HG03108 (cell line): Measurements from ENCODE around the gene CGB1.
"Not testable (repeated sequence)": the region's sequence is repeated elsewhere in the genome, so short reads cannot be mapped to it uniquely, and the experiment has no call there.

Experiments
- ATAC-seq: cut with Tn5 transposase; IDR thresholded peaks from one replicate; pipeline ENCODE4 v1.9.1; 2021; ENCODE audit warnings: moderate library complexity; ENCODE audit not compliant: unreplicated experiment

CGB1 gene

GRCh38 chr19:49058562-49058961 is 21.9 kb upstream of the CGB1 start:
- no peak for ATAC-seq

- ATAC-seq: no peak
Measured at GRCh38 chr19:49057636-49058234, 21.0 kb upstream of the CGB1 start, which contains the start of gene CGB7. Gene CGB7, minus strand, starts transcription at chr19:49057749. Its CDS starts 2,374 bp downstream, at chr19:49055375.

- not testable (repeated sequence) for ATAC-seq
Measured at GRCh38 chr19:49056902-49057596, 20.4 kb upstream of the CGB1 start.

GRCh38 chr19:49056101-49056901 is 19.6 kb upstream of the CGB1 start:
- ATAC-seq: no peak

GRCh38 chr19:49050376-49051033 is 13.8 kb upstream of the CGB1 start:
- ATAC-seq: not testable (repeated sequence)

GRCh38 chr19:49049834-49050233 is 13.1 kb upstream of the CGB1 start:
- not testable (repeated sequence) for ATAC-seq

- ATAC-seq: not testable (repeated sequence)
Measured at GRCh38 chr19:49049011-49049410, 12.3 kb upstream of the CGB1 start, which contains the start of gene CGB8. Gene CGB8, minus strand, starts transcription at chr19:49049111. Its CDS starts 372 bp downstream, at chr19:49048739.

GRCh38 chr19:49043548-49043947 is 6.9 kb upstream of the CGB1 start, which contains the start of gene CGB5:
Gene CGB5, plus strand, starts transcription at chr19:49043848. Its CDS starts 362 bp downstream, at chr19:49044210.
- ATAC-seq: not testable (repeated sequence)

- not testable (repeated sequence) for ATAC-seq
Measured at GRCh38 chr19:49042666-49043065, 6.0 kb upstream of the CGB1 start.

- ATAC-seq: no peak
Measured at GRCh38 chr19:49042177-49042576, 5.5 kb upstream of the CGB1 start.

GRCh38 chr19:49039736-49040135 is 3.0 kb upstream of the CGB1 start:
- not testable (repeated sequence) for ATAC-seq

GRCh38 chr19:49038557-49039276 is 2.0 kb upstream of the CGB1 start:
- ATAC-seq: not testable (repeated sequence)

GRCh38 chr19:49038111-49038510 is 1.4 kb upstream of the CGB1 start:
- ATAC-seq: not testable (repeated sequence)

- not testable (repeated sequence) for ATAC-seq
Measured at GRCh38 chr19:49031642-49032301, 4.9 kb downstream of the CGB1 start, which contains the start of gene CGB2. Gene CGB2, plus strand, starts transcription at chr19:49031890. Its CDS starts 206 bp downstream, at chr19:49032096.

GRCh38 chr19:49030323-49030722 is 6.4 kb downstream of the CGB1 start:
- not testable (repeated sequence) for ATAC-seq

GRCh38 chr19:49029749-49030148 is 6.9 kb downstream of the CGB1 start:
- ATAC-seq: not testable (repeated sequence)

- ATAC-seq: not testable (repeated sequence)
Measured at GRCh38 chr19:49028686-49029085, 8.0 kb downstream of the CGB1 start.

- not testable (repeated sequence) for ATAC-seq
Measured at GRCh38 chr19:49025599-49025998, 11.1 kb downstream of the CGB1 start.

GRCh38 chr19:49025088-49025487 is 11.6 kb downstream of the CGB1 start:
- not testable (repeated sequence) for ATAC-seq
